ENCODE results near the gene PROM1.
A peak's percentile ranks its signal among the peaks of the same experiment; 100 is the strongest.

Gene PROM1

GRCh38 chr4:15986907-15987306, 96.9 kb downstream of the PROM1 start:
- no peak for DNase-seq (ENCODE audit: low read depth)

GRCh38 chr4:15983610-15984009, 100.2 kb downstream of the PROM1 start:
- no peak for DNase-seq (ENCODE audit: low read depth)

GRCh38 chr4:15982842-15983524, 100.8 kb downstream of the PROM1 start:
- no peak for DNase-seq (ENCODE audit: low read depth)

DNA sequence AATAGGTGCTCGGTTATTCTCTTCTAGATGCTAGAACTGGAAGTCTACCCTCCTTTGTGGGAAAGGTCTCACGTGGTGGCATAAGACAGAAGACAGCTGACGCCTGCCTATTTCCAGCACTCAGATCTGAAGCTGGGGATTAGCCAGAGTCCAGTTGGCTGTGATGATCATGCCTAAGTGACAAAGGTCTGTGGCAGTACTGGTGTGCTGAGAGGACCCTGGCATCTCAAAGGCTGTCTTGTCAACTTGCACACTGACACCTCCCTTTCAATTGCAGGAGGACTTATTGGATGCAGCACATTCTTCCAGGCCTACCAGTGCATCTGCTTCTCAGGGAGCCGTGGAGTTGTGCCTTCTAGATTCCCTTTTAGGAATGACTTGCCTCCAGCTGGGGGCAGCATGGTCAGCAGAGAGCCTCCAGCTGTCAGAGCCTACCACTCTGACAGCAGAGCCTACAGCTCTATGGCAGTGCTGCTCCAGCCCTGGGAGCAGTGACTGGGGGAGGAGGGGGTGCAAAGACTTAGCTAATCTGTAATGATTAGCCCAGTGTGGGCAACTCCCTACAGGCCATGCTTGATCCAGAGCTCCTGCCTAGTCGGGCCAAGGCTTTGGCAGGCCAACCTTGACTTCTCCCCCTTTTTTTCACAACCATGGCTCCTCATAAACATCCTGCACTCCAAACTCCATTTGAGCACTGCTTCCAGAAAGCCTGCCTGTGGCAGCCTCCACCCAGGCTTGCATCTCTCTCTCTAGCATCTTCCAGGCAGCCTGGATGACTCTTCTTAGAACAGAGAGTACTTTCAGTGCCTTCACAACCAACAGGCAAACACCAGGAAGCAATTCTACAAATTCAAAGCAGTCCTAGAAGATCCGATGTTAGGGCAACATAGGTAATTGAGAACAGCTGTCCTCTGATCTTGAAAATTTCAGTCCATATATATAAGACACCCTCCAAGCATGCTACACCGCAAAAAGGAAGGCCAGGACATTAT, 107.1 kb downstream of the PROM1 start:
- DNase-seq (ENCODE audit: low read depth) = no peak

DNA sequence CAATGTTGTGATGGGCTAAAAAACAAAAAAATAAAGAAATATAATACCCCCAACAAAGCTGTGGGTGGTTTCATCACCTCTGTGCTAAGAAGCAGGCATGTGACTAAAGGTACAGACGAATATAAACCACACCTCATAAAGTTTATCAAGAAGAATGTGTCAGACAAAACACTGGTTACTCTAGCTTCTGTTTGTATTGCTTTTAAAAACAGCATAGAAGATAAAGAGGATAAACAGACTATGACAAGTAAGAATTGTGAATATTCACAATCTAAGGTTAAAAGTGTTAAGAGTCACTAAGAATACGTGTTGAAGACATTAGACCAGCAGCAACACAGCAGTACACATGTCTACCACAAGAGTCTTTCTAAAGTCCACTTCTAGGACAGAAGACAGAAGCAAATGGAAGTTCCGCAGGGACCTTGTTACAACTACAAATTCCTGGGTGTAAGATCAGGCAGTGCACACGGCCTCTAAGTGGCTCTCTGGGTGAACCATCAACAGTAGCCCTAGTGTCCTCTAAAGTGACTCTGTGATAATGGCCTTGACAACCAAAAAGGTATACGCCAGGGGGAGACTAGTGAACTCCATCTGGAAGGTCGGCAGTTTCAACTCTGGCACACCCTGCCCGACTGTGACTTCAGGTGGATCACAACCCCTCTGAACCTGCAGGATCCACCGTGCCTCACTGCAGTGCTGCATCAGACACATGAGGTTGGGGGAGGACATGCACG, 112.6 kb downstream of the PROM1 start:
- no peak for DNase-seq (ENCODE audit: low read depth)

- DNase-seq (ENCODE audit: low read depth) = no peak
Measured at GRCh38 chr4:15968551-15969300, 115.1 kb downstream of the PROM1 start.

DNA sequence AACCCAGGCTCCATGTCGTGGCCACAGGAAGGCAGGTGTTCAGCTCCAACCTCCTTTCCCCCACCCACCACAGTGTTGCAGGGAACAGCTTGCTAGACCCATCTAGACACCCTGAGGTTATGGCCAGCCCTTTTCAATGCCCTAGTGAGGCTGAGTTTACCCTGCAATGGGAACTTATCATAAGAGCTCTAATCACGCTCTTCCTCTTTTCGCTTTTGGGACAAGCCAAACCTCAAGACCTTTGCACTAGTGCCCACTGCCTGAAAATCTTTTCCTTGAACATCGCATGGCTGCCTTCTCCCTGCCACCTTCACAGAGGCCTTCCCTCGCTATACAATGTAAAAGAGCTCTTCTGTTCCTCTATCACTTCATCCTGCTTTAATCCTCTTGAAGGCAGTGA, 118.5 kb downstream of the PROM1 start:
- DNase-seq (ENCODE audit: low read depth) = no peak

- DNase-seq (ENCODE audit: low read depth) = no peak
Measured at GRCh38 chr4:15964159-15964558, 119.7 kb downstream of the PROM1 start.

- peak; percentile 29 for DNase-seq (ENCODE audit: low read depth)
Measured at GRCh38 chr4:15963576-15963975, 120.2 kb downstream of the PROM1 start.

GRCh38 chr4:15963001-15963451, 120.8 kb downstream of the PROM1 start, which contains the start of gene FGFBP2:
Gene FGFBP2, minus strand, starts transcription at chr4:15963175. Its CDS starts 46 bp downstream, at chr4:15963129.
- peak; percentile 49 for DNase-seq (ENCODE audit: low read depth)

DNA sequence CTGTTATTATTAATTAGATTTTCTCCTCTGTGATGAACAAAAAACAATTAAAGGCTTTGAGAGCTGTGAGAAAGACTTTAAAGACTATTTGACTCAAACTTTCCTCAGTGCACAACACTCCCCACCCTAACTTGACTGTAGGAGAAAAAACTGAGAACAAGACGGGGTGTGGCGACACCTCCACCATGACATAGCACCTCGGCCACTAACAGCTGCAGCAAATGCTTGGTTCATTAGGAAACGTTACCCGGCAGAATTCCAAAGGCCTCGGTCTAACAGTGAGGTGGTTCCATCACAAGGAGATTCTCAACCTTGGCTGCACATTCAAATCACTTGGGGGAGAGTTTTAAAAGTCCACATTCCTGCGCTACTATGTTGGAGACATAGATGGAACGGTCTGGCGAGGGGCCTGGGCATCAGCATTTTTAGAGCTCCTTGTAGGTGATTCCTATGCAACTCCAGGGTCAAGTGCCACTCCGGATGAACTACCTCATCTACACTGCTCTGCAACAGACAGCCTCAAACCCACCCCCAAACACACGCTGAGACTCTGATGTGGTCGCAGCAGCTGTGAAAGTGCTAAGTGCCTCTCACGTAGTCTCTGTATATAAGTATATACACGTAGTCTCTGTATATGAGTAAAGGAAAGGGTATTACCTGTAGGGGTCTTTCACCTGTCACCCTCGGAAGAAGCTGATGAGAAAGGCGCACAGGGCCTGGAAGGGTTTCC, 121.9 kb downstream of the PROM1 start:
- peak; percentile 11 for DNase-seq (ENCODE audit: low read depth)

GRCh38 chr4:15958562-15958961, 125.3 kb downstream of the PROM1 start:
- DNase-seq (ENCODE audit: low read depth) = no peak

DNA sequence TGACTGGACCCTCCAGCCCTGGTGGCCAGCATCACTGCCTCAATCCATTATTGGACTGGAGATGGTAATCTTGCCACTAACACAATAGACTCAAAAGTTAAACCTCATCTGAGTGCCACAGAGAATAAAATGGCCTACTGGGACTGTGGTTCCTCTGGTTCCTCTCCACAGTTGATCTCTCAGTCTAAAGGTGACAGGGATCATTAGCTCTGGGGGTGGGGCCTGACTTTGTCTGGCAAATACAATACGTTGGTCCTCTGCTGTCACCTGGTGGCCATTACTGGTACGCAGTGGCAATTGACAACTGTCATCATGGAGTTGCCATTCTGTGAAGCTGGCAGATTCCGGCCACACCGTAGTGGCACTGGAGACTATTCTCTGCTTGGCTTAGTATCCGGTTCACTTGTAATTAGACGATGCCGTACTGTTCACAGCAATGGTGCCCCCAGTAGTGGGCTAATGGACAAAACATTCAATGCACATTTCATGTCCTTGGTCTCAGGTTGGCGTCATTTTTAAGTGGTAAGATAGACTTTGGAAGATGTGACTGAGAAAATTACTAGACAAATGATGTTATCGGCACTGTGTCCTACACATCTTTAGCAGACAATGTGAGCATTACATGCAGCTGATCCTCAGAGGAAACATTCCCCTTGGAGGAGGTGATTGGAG, 127.5 kb downstream of the PROM1 start:
- peak; percentile 38 for DNase-seq (ENCODE audit: low read depth)

- no peak for DNase-seq (ENCODE audit: low read depth)
Measured at GRCh38 chr4:15955670-15956069, 128.2 kb downstream of the PROM1 start.

DNA sequence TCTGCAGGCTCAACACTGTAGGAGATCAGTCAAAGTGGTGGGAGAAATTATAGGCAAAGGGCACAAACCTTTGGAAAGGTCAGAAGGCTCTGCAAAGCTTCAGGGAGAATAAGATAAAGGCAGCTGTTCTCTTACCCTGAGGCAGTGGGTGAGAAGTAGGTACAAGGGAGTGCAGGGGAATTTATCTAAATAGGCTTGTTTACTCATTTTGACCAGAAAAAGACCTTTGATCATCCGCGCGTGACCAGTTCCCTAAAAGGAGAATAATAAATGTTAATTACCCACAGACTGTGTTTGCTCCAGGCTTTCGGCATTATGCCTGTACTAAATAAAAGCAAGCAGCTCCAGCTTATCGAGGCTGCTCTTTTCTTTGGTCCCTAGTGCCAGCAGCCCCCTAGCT, 130.2 kb downstream of the PROM1 start:
- DNase-seq (ENCODE audit: low read depth) = no peak

DNA sequence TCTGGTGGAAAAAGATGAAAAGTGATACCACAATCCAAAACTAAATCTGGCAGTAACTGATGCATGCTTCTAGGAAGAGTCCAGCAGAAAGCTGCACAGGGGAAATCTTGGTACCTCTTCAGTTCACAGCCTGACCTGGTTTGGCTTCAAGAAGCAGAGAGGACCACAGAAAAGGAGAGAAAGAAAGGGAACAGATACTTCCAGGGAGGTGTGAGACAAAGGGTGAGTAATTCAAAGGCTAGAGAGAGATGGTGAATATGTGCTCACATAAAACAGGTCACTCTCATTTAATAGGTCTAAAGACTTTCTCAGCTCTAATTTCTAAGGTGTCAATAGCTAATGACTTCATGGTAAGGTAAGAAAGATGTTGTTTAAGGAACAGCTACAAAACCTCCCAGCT, 132.0 kb downstream of the PROM1 start:
- no peak for DNase-seq (ENCODE audit: low read depth)

- DNase-seq (ENCODE audit: low read depth) = no peak
Measured at GRCh38 chr4:15948826-15949225, 135.0 kb downstream of the PROM1 start.

GRCh38 chr4:15947684-15948083, 136.1 kb downstream of the PROM1 start:
- DNase-seq (ENCODE audit: low read depth) = no peak

- DNase-seq (ENCODE audit: low read depth) = no peak
Measured at GRCh38 chr4:15945516-15945915, 138.3 kb downstream of the PROM1 start.

DNA sequence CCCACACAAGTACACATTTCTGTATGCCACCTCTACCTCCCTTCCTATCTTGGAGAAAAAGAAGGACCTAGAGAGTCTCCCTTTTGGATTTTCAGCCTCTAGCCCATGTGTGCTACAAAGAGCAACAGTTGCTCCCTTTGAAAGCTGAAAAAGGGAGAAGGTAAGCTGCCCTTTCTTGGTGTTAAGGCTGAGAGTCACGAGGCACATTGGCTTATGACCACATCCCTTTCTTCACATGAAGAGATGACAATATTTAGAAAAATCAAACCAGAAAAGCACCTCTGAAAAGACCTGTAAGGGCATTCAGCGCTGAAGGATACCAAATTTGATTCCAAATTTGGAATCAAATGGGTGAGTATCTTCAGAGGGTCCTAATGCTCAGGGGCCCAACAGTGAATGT, 138.9 kb downstream of the PROM1 start:
- DNase-seq (ENCODE audit: low read depth) = no peak

All from stimulated activated CD8-positive, alpha-beta memory T cell treated with anti-CD3 and anti-CD28 coated beads, Interleukin-12 subunit alpha, Interleukin-12 subunit beta, amount 100 ng/mL, for 4 hours (primary cell).